Natural killer cell (primary cell): ENCODE results near the gene SH3PXD2A. TPM values are rescaled to one million over a fixed set of nuclear protein-coding genes. Genes with fewer than 3 reads are reported as not detected.
A peak's percentile ranks its signal among the peaks of the same experiment; 100 is the strongest.

Experiments used
- ATAC-seq, 3 donors: fragments of 150-1000 bp in 2 of 3; fragments of 200-7000 bp in 1 of 3; cut with Tn5 transposase; 1 replicate in 1 of 3; 2 replicates in 2 of 3; pipeline ENCODE4 v1.10.0; 2021; ENCODE audit warnings: mild to moderate bottlenecking in 2 of 3, moderate library complexity in 2 of 3
- DNase-seq, 2 donors: peaks; one replicate each; pipeline versions ENCODE4 v3.0.0 to v3.0.0-alpha.2; 2013 to 2021; ENCODE audit warnings: mixed read lengths in 1 of 2
- H3K27ac ChIP-seq: one replicate; pipeline ENCODE4 v1.5.1; 2013; ENCODE audit warnings: mild to moderate bottlenecking, low read length
- H3K27me3 ChIP-seq: one replicate; pipeline ENCODE4 v1.6.1; 2013; ENCODE audit warnings: low read length; ENCODE audit not compliant: control insufficient read depth, insufficient read depth
- H3K36me3 ChIP-seq: one replicate; pipeline ENCODE4 v1.6.1; 2013; ENCODE audit warnings: low read length; ENCODE audit not compliant: control insufficient read depth, insufficient read depth
- H3K4me1 ChIP-seq: one replicate; pipeline ENCODE4 v1.6.1; 2013; ENCODE audit warnings: low read length; ENCODE audit not compliant: control insufficient read depth, insufficient read depth
- H3K4me3 ChIP-seq: one replicate; pipeline ENCODE4 v1.5.1; 2013; ENCODE audit warnings: low read length
- H3K9me3 ChIP-seq: one replicate; pipeline ENCODE4 v1.6.1; 2013; ENCODE audit warnings: low read length; ENCODE audit not compliant: control insufficient read depth, insufficient read depth
- H3K27ac Mint-ChIP-seq, 2 donors: one replicate each; pipeline ENCODE4 v1.8.0; 2022; ENCODE audit warnings: mild to moderate bottlenecking in 2 of 2, mixed read lengths in 2 of 2, moderate library complexity in 1 of 2
- H3K27me3 Mint-ChIP-seq, 2 donors: one replicate each; pipeline ENCODE4 v1.8.0; 2022; ENCODE audit warnings: low read depth in 2 of 2, mixed read lengths in 2 of 2
- H3K36me3 Mint-ChIP-seq: one replicate; pipeline ENCODE4 v1.8.0; 2022; ENCODE audit warnings: mixed read lengths
- H3K4me1 Mint-ChIP-seq, 2 donors: one replicate each; pipeline ENCODE4 v1.8.0; 2022; ENCODE audit warnings: mixed read lengths in 2 of 2
- H3K4me3 Mint-ChIP-seq: one replicate; pipeline ENCODE4 v1.8.0; 2022; ENCODE audit warnings: mild to moderate bottlenecking, moderate library complexity, mixed read lengths
- H3K9me3 Mint-ChIP-seq, 2 donors: one replicate each; pipeline ENCODE4 v1.8.0; 2022; ENCODE audit warnings: mixed read lengths in 2 of 2
- CTCF ChIP-seq: fragments of 200-600 bp; IDR thresholded peaks from one replicate; pipeline ENCODE4 v1.8.0; 2022; ENCODE audit warnings: antibody characterized with exemption
- WGBS: methylation state at CpG from one replicate; pipeline ENCODE4 v1.1.7; 2013; ENCODE audit warnings: missing lambda C conversion rate; ENCODE audit not compliant: insufficient coverage; 5-methylcytosine and 5-hydroxymethylcytosine counted together
- intact Hi-C: fragments of 100-400 bp; cut with micrococcal nuclease; formaldehyde crosslinking; loops from one replicate; pipeline ENCODE4 v1.14.2; 2022
- total RNA-seq, 4 donors: library from RNA; stranded (reverse); fragments of 120-200 nt in 1 of 4; gene quantifications; one replicate each; pipeline versions ENCODE4 v1.2.3 to v1.2.4, GENCODE V29; 2013 to 2022

Gene SH3PXD2A
- total RNA-seq, 3 donors from 2014 or later (not counting 1 experiment from before 2014, with no cell fraction given) = 3.3 to 7.0 (median 4.9) TPM

DNA sequence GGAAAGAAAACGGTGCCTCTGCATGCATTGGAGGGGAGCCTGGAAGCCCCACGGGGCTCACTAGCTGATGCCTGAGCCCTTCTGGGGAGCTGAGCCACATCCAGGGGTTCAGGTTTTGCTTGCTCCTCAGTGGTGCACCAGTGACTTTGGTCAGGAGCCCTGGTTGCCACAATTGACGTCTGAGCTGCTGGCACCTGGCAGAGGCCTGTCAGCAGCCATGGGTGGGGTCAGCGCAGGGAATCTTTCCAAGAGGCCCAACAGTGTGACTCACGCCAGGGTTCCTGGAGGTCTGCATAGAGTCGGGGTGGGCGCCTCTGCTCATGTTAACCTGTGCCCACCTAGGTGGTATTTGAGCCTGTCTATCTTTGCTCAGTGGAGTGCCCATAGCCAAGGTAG lies 223.1 kb downstream of the SH3PXD2A start:
- H3K27ac Mint-ChIP-seq = peak overlapping the region in 1 of 2 donors; percentile 29
- peak; percentile 5 to 70 (median 40) for ATAC-seq

GRCh38 chr10:103630156-103630555 lies 225.2 kb downstream of the SH3PXD2A start:
- H3K36me3 Mint-ChIP-seq = no peaks in the 10 kb centered on the region
- no peak overlapping the region for H3K27ac Mint-ChIP-seq
- Histone ChIP-seq H3K9me3 (no peaks in the 10 kb centered on the region), H3K36me3 (no peaks in the 10 kb centered on the region), H3K27me3 (no peaks in the 10 kb centered on the region), H3K4me3 (no peak overlapping the region), H3K4me1 (peaks cover 17% of the 10 kb centered on the region), H3K27ac (no peak overlapping the region)
- no peak overlapping the region for H3K4me3 Mint-ChIP-seq
- ATAC-seq (no peak), DNase-seq (no peak)
- intact Hi-C loops = no loop called here
- TF ChIP-seq CTCF = no peak
- WGBS = 43% methylated on average over 1 of the region's 1 CpG
- H3K9me3 Mint-ChIP-seq = no peaks in the 10 kb centered on the region
- H3K4me1 Mint-ChIP-seq = peaks cover 3 to 9% of the 10 kb centered on the region in 2 donors
- no peaks in the 10 kb centered on the region for H3K27me3 Mint-ChIP-seq

More for the DNA sequence above, 223.1 kb downstream of the SH3PXD2A start:
- Mint-ChIP-seq H3K36me3 (no peaks in the 10 kb centered on the region), H3K9me3 (no peaks in the 10 kb centered on the region), H3K27me3 (no peaks in the 10 kb centered on the region), H3K4me1 (peaks cover 3 to 9% of the 10 kb centered on the region in 2 donors), H3K4me3 (no peak overlapping the region)
- TF ChIP-seq CTCF = no peak
- 65% methylated on average over 7 of the region's 7 CpGs for WGBS
- Histone ChIP-seq H3K27ac (no peak overlapping the region), H3K36me3 (no peaks in the 10 kb centered on the region), H3K27me3 (no peaks in the 10 kb centered on the region), H3K9me3 (no peaks in the 10 kb centered on the region), H3K4me1 (peaks cover 17% of the 10 kb centered on the region), H3K4me3 (no peak overlapping the region)
- DNase-seq = peak in 1 of 2 donors; percentile 22
- intact Hi-C loops = no loop called here

GRCh38 chr10:103629581-103629980 lies 225.8 kb downstream of the SH3PXD2A start:
- H3K4me3 Mint-ChIP-seq = no peak overlapping the region
- Histone ChIP-seq H3K4me1 (peaks cover 17% of the 10 kb centered on the region), H3K9me3 (no peaks in the 10 kb centered on the region), H3K27me3 (no peaks in the 10 kb centered on the region), H3K27ac (no peak overlapping the region), H3K4me3 (no peak overlapping the region), H3K36me3 (no peaks in the 10 kb centered on the region)
- no peak overlapping the region for H3K27ac Mint-ChIP-seq
- H3K27me3 Mint-ChIP-seq = no peaks in the 10 kb centered on the region
- DNase-seq = no peak
- ATAC-seq = no peak
- peaks cover 0 to 9% of the 10 kb centered on the region in 2 donors for H3K4me1 Mint-ChIP-seq
- H3K9me3 Mint-ChIP-seq = no peaks in the 10 kb centered on the region
- no peaks in the 10 kb centered on the region for H3K36me3 Mint-ChIP-seq
- 91% methylated on average over 3 of the region's 3 CpGs for WGBS
- no peak for TF ChIP-seq CTCF
- intact Hi-C loops = no loop called here

DNA sequence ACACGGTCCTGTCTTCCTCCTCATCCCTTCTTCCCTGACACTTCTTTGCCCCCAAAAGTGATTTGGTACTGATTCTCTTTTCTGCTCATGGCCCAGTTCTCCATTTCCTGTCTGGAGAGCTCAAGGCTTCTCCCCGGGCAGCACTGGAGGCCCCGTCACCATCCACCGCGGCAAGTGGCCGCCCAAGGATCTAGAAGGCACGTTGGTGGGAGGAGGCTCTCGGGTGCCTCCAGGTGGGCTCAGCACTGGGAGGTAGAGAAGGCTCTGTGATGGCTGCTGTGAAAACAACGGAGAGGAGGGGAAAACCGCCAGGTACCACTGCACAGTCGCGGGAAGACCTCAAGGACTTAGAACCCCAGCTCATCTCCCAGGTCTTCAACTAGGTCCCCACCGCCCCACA lies 227.5 kb downstream of the SH3PXD2A start:
- TF ChIP-seq CTCF = no peak
- H3K36me3 ChIP-seq = no peaks in the 10 kb centered on the region
- DNase-seq (no peak), ATAC-seq (no peak)
- H3K27me3 ChIP-seq = no peaks in the 10 kb centered on the region
- 94% methylated on average over 13 of the region's 13 CpGs for WGBS
- H3K27ac Mint-ChIP-seq = no peak overlapping the region
- H3K4me1 ChIP-seq = peaks cover 14% of the 10 kb centered on the region
- H3K4me1 Mint-ChIP-seq = peaks cover 0 to 9% of the 10 kb centered on the region in 2 donors
- H3K27ac ChIP-seq = no peak overlapping the region
- H3K4me3 ChIP-seq = no peak overlapping the region
- intact Hi-C loops = no loop called here
- no peaks in the 10 kb centered on the region for H3K27me3 Mint-ChIP-seq
- no peaks in the 10 kb centered on the region for H3K9me3 ChIP-seq
- H3K4me3 Mint-ChIP-seq = no peak overlapping the region
- H3K36me3 Mint-ChIP-seq = no peaks in the 10 kb centered on the region
- H3K9me3 Mint-ChIP-seq = no peaks in the 10 kb centered on the region
